Mesenchymal stem cell (in vitro differentiated cells and primary cell): Measurements from ENCODE around the gene WWOX.

Experiments used
- DNase-seq: peaks from one replicate; pipeline ENCODE4 v3.0.0-alpha.2; 2013
- H2AFZ ChIP-seq: one replicate; pipeline ENCODE4 v1.6.1; 2013; ENCODE audit warnings: low read depth, mild to moderate bottlenecking, control low read depth, inconsistent platforms, low read length, moderate library complexity
- H2AK5ac ChIP-seq: 2 replicates; pipeline ENCODE4 v1.6.1; 2013; ENCODE audit warnings: low read length, moderate library complexity, mild to moderate bottlenecking, inconsistent platforms; ENCODE audit not compliant: severe bottlenecking
- H2BK120ac ChIP-seq: one replicate; pipeline ENCODE4 v1.6.1; 2013; ENCODE audit warnings: low read depth, mild to moderate bottlenecking, inconsistent platforms, low read length, moderate library complexity
- H2BK12ac ChIP-seq, 2 experiments: one replicate each; pipeline ENCODE4 v1.6.1; 2013; ENCODE audit warnings: inconsistent platforms in 2 of 2, low read length in 2 of 2, mild to moderate bottlenecking in 2 of 2, moderate library complexity in 2 of 2, control low read depth in 1 of 2
- H2BK15ac ChIP-seq: one replicate; pipeline ENCODE4 v1.6.1; 2013; ENCODE audit warnings: mild to moderate bottlenecking, low read depth, inconsistent platforms; ENCODE audit not compliant: poor library complexity, severe bottlenecking
- H2BK5ac ChIP-seq: 2 replicates; pipeline ENCODE4 v1.6.1; 2013; ENCODE audit warnings: low read depth, mild to moderate bottlenecking, low read length, control low read depth, inconsistent platforms; ENCODE audit not compliant: poor library complexity, severe bottlenecking
- H3K14ac ChIP-seq, 2 experiments: one replicate each; pipeline ENCODE4 v1.6.1; 2013; ENCODE audit warnings: inconsistent platforms in 2 of 2, low read length in 2 of 2, control low read depth in 1 of 2, mild to moderate bottlenecking in 1 of 2, moderate library complexity in 1 of 2
- H3K18ac ChIP-seq, 2 experiments: one replicate each; pipeline ENCODE4 v1.6.1; 2013; ENCODE audit warnings: inconsistent platforms in 2 of 2, low read length in 2 of 2, control low read depth in 1 of 2, low read depth in 1 of 2, mild to moderate bottlenecking in 1 of 2
- H3K23ac ChIP-seq, 2 experiments: one replicate each; pipeline ENCODE4 v1.6.1; 2013; ENCODE audit warnings: inconsistent platforms in 2 of 2, low read length in 2 of 2, mild to moderate bottlenecking in 2 of 2, moderate library complexity in 2 of 2, control low read depth in 1 of 2
- H3K27ac ChIP-seq: 2 replicates; pipeline ENCODE4 v1.5.1; 2013; ENCODE audit warnings: mild to moderate bottlenecking, moderate library complexity, low read length, control low read depth, inconsistent platforms; ENCODE audit not compliant: poor library complexity, severe bottlenecking
- H3K27me3 ChIP-seq, 2 experiments: 2 replicates each; pipeline versions ENCODE4 v1.6.1 to v1.7.0; 2013; ENCODE audit warnings: low read length in 2 of 2, mild to moderate bottlenecking in 2 of 2, moderate library complexity in 2 of 2, control low read depth in 1 of 2, inconsistent platforms in 1 of 2; ENCODE audit not compliant: control insufficient read depth in 1 of 2, insufficient read depth in 1 of 2
- H3K36me3 ChIP-seq, 2 experiments: 2 replicates each; pipeline versions ENCODE4 v1.6.1 to v1.7.0; 2013; ENCODE audit warnings: low read length in 2 of 2, control low read depth in 1 of 2, inconsistent platforms in 1 of 2, low read depth in 1 of 2, mild to moderate bottlenecking in 1 of 2; ENCODE audit not compliant: insufficient read depth in 2 of 2, control insufficient read depth in 1 of 2
- H3K4ac ChIP-seq, 2 experiments: one replicate each; pipeline ENCODE4 v1.6.1; 2013; ENCODE audit warnings: inconsistent platforms in 2 of 2, low read length in 2 of 2, mild to moderate bottlenecking in 2 of 2, moderate library complexity in 2 of 2, control low read depth in 1 of 2, low read depth in 1 of 2
- H3K4me1 ChIP-seq: 2 replicates; pipeline ENCODE4 v1.6.1; 2013; ENCODE audit warnings: low read depth, low read length, control low read depth; ENCODE audit not compliant: control insufficient read depth, insufficient read depth
- H3K4me2 ChIP-seq: 2 replicates; pipeline ENCODE4 v1.6.1; 2013; ENCODE audit warnings: low read length, mild to moderate bottlenecking, inconsistent platforms; ENCODE audit not compliant: poor library complexity, severe bottlenecking
- H3K4me3 ChIP-seq, 2 experiments: 2 replicates each; pipeline versions ENCODE4 v1.5.1 to v1.7.0; 2013; ENCODE audit warnings: low read length in 2 of 2, mild to moderate bottlenecking in 2 of 2, control low read depth in 1 of 2, low read depth in 1 of 2; ENCODE audit not compliant: insufficient read depth in 1 of 2
- H3K79me1 ChIP-seq: replicated peaks from 2 replicates; pipeline ENCODE4 v1.6.1; 2013; ENCODE audit warnings: mild to moderate bottlenecking, control low read depth, low read length, inconsistent platforms; ENCODE audit not compliant: poor library complexity, severe bottlenecking
- H3K9ac ChIP-seq: 2 replicates; pipeline ENCODE4 v1.7.0; 2013; ENCODE audit warnings: mild to moderate bottlenecking, low read length, moderate library complexity
- H3K9me3 ChIP-seq: 2 replicates; pipeline ENCODE4 v1.7.0; 2013; ENCODE audit warnings: mild to moderate bottlenecking, low read length; ENCODE audit not compliant: control insufficient read depth
- H4K8ac ChIP-seq: one replicate; pipeline ENCODE4 v1.6.1; 2013; ENCODE audit warnings: inconsistent platforms, mild to moderate bottlenecking, low read length, moderate library complexity
- H4K91ac ChIP-seq: one replicate; pipeline ENCODE4 v1.6.1; 2013; ENCODE audit warnings: mild to moderate bottlenecking, low read length, inconsistent platforms
- WGBS: methylation state at CpG from one replicate; pipeline ENCODE4 v1.1.7; 2013; ENCODE audit warnings: mixed read lengths; 5-methylcytosine and 5-hydroxymethylcytosine counted together

Gene WWOX

DNA sequence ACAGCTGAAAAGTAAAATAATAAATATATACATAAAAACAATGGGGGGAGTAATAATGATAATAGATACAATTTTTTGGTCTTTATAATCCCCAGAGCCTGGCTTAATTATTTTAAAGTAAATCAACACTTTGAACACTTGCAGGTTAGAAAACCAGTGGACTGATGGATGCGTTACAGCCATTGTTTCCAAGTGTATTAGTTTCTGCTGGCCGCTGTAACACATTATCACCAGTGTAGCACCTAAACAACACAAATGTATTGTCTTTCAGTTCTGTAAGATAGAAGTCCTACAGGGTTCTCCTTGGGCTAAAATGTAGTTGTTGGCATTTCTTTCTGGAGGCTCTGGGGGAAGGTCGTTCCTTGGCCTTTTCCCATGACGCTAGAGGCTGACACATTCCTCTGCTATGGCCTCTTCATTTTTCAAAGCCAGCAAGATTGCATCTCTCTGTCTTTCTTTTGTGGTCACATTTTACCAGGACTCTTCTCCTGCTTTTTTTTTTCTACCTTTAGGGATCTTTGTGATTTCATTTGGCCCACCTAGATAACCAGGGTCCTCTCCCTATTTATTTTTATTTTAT is 116.8 kb downstream of the WWOX start:
- Histone ChIP-seq H2AK5ac (no peak overlapping the region), H2BK15ac (no peak overlapping the region), H2BK5ac (no peak overlapping the region), H3K9me3 (no peaks in the 10 kb centered on the region), H3K18ac (no peak overlapping the region), H2BK12ac (no peak overlapping the region), H3K79me1 (no peaks in the 10 kb centered on the region), H3K9ac (no peak overlapping the region), H3K27me3 (no peaks in the 10 kb centered on the region), H3K4me2 (no peak overlapping the region), H4K8ac (no peak overlapping the region), H3K27ac (no peak overlapping the region), H3K23ac (no peak overlapping the region), H4K91ac (no peak overlapping the region), H3K36me3 (no peaks in the 10 kb centered on the region), H3K4me3 (no peak overlapping the region), H3K4me1 (peaks cover 2% of the 10 kb centered on the region), H3K4ac (no peak overlapping the region), H2AFZ (no peak overlapping the region), H2BK120ac (no peak overlapping the region), H3K14ac (no peak overlapping the region)
- 93% methylated on average over 4 of the region's 4 CpGs for WGBS
- peak; percentile 38 for DNase-seq

GRCh38 chr16:78217276-78217675 is 117.8 kb downstream of the WWOX start:
- no peak overlapping the region for H3K18ac ChIP-seq
- no peak overlapping the region for H3K14ac ChIP-seq
- H3K9me3 ChIP-seq = no peaks in the 10 kb centered on the region
- no peaks in the 10 kb centered on the region for H3K27me3 ChIP-seq
- H4K91ac ChIP-seq = no peak overlapping the region
- no peak overlapping the region for H2BK12ac ChIP-seq
- no peak overlapping the region for H3K23ac ChIP-seq
- H4K8ac ChIP-seq = no peak overlapping the region
- H3K27ac ChIP-seq = no peak overlapping the region
- DNase-seq = no peak
- no peaks in the 10 kb centered on the region for H3K36me3 ChIP-seq
- H2AK5ac ChIP-seq = no peak overlapping the region
- H3K79me1 ChIP-seq = peaks cover 2% of the 10 kb centered on the region
- no peak overlapping the region for H3K4me3 ChIP-seq
- no peak overlapping the region for H3K4me2 ChIP-seq
- H2AFZ ChIP-seq = no peak overlapping the region
- no peak overlapping the region for H2BK15ac ChIP-seq
- H3K4me1 ChIP-seq = peaks cover 2% of the 10 kb centered on the region
- no peak overlapping the region for H2BK5ac ChIP-seq
- no peak overlapping the region for H3K4ac ChIP-seq
- H3K9ac ChIP-seq = no peak overlapping the region
- WGBS = 90% methylated on average over 7 of the region's 7 CpGs
- H2BK120ac ChIP-seq = no peak overlapping the region

GRCh38 chr16:78218279-78218678 is 118.8 kb downstream of the WWOX start:
- H2AFZ ChIP-seq = no peak overlapping the region
- H3K27me3 ChIP-seq = no peaks in the 10 kb centered on the region
- no peak overlapping the region for H2AK5ac ChIP-seq
- no peak overlapping the region for H3K4me3 ChIP-seq
- H4K91ac ChIP-seq = no peak overlapping the region
- H4K8ac ChIP-seq = no peak overlapping the region
- no peak overlapping the region for H3K4ac ChIP-seq
- H3K18ac ChIP-seq = no peak overlapping the region
- H2BK15ac ChIP-seq = no peak overlapping the region
- H3K4me1 ChIP-seq = peaks cover 2% of the 10 kb centered on the region
- H3K79me1 ChIP-seq = peaks cover 2% of the 10 kb centered on the region
- no peaks in the 10 kb centered on the region for H3K36me3 ChIP-seq
- no peak overlapping the region for H3K9ac ChIP-seq
- H3K4me2 ChIP-seq = no peak overlapping the region
- DNase-seq = no peak
- WGBS = 93% methylated on average over 4 of the region's 4 CpGs
- no peak overlapping the region for H3K14ac ChIP-seq
- no peak overlapping the region for H3K23ac ChIP-seq
- no peak overlapping the region for H2BK12ac ChIP-seq
- no peak overlapping the region for H3K27ac ChIP-seq
- no peak overlapping the region for H2BK120ac ChIP-seq
- H3K9me3 ChIP-seq = no peaks in the 10 kb centered on the region
- no peak overlapping the region for H2BK5ac ChIP-seq

- Histone ChIP-seq H3K4me1 (no peaks in the 10 kb centered on the region), H3K27ac (no peak overlapping the region)
Observed at GRCh38 chr16:78218856-78219651, 119.6 kb downstream of the WWOX start.

More at GRCh38 chr16:78218856-78219651, 119.6 kb downstream of the WWOX start:
- H2BK120ac ChIP-seq = no peak overlapping the region
- peaks cover 2% of the 10 kb centered on the region for H3K79me1 ChIP-seq
- H4K8ac ChIP-seq = no peak overlapping the region
- H3K4me3 ChIP-seq = no peak overlapping the region
- no peak overlapping the region for H2BK5ac ChIP-seq
- H2BK15ac ChIP-seq = no peak overlapping the region
- no peaks in the 10 kb centered on the region for H3K9me3 ChIP-seq
- H3K14ac ChIP-seq = no peak overlapping the region
- H2BK12ac ChIP-seq = no peak overlapping the region
- H3K27me3 ChIP-seq = no peaks in the 10 kb centered on the region
- WGBS = 80% methylated on average over 6 of the region's 8 CpGs
- no peaks in the 10 kb centered on the region for H3K36me3 ChIP-seq
- no peak overlapping the region for H3K23ac ChIP-seq
- H2AK5ac ChIP-seq = no peak overlapping the region
- no peak overlapping the region for H3K9ac ChIP-seq
- H4K91ac ChIP-seq = no peak overlapping the region
- no peak overlapping the region for H3K4ac ChIP-seq
- H2AFZ ChIP-seq = no peak overlapping the region
- H3K18ac ChIP-seq = no peak overlapping the region
- H3K4me2 ChIP-seq = no peak overlapping the region
- no peak for DNase-seq
